Fibroblast of lung (primary cell): Measurements from ENCODE around the gene SCFD2. TPM values are rescaled to one million over a fixed set of nuclear protein-coding genes. Genes with fewer than 3 reads are reported as not detected.

Experiments used
- DNase-seq, 2 donors: peaks; one replicate each; pipeline versions ENCODE4 v3.0.0 to v3.0.0-alpha.2; 2010; ENCODE audit warnings: low read depth in 2 of 2
- H2AFZ ChIP-seq: 2 replicates; pipeline ENCODE4 v1.5.1; 2012; ENCODE audit warnings: low read length, control low read depth, inconsistent platforms
- H3K27ac ChIP-seq: 2 replicates; pipeline ENCODE4 v1.5.1; 2011; ENCODE audit warnings: low read length, control low read depth; ENCODE audit not compliant: insufficient read depth
- H3K27me3 ChIP-seq: 2 replicates; pipeline ENCODE4 v1.5.1; 2011; ENCODE audit warnings: mild to moderate bottlenecking, low read length; ENCODE audit not compliant: control insufficient read depth, insufficient read depth
- H3K36me3 ChIP-seq: 2 replicates; pipeline ENCODE4 v1.5.1; 2011; ENCODE audit warnings: low read length; ENCODE audit not compliant: control insufficient read depth, insufficient read depth
- H3K4me1 ChIP-seq: 2 replicates; pipeline ENCODE4 v1.5.1; 2011; ENCODE audit warnings: low read length; ENCODE audit not compliant: control insufficient read depth, insufficient read depth; ENCODE audit errors: extremely low read depth
- H3K4me2 ChIP-seq: 2 replicates; pipeline ENCODE4 v1.5.1; 2011; ENCODE audit warnings: low read length, control low read depth; ENCODE audit not compliant: insufficient read depth; ENCODE audit errors: extremely low read depth
- H3K4me3 ChIP-seq, 4 experiments: fragments of 200-600 bp in 1 of 4; sonication (generic) in 1 of 4; replicated peaks in 1 of 4; 2 replicates each; pipeline ENCODE4 v1.5.1; 2011 to 2016; ENCODE audit warnings: low read length in 4 of 4, low read depth in 3 of 4, mild to moderate bottlenecking in 3 of 4, control low read depth in 2 of 4, inconsistent platforms in 1 of 4, mixed read lengths in 1 of 4; ENCODE audit not compliant: insufficient read depth in 1 of 4; ENCODE audit errors: control extremely low read depth in 1 of 4
- H3K79me2 ChIP-seq: 2 replicates; pipeline ENCODE4 v1.5.1; 2012; ENCODE audit warnings: mild to moderate bottlenecking, low read length, inconsistent platforms; ENCODE audit not compliant: control insufficient read depth, insufficient read depth
- H3K9ac ChIP-seq: 2 replicates; pipeline ENCODE4 v1.5.1; 2011; ENCODE audit warnings: mild to moderate bottlenecking, low read length, control low read depth; ENCODE audit not compliant: insufficient read depth
- H3K9me3 ChIP-seq: 2 replicates; pipeline ENCODE4 v1.5.1; 2012; ENCODE audit warnings: low read depth, low read length; ENCODE audit not compliant: control insufficient read depth, insufficient read depth
- H4K20me1 ChIP-seq: 2 replicates; pipeline ENCODE4 v1.5.1; 2011; ENCODE audit warnings: low read length; ENCODE audit not compliant: control insufficient read depth, insufficient read depth; ENCODE audit errors: extremely low read depth
- EZH2 ChIP-seq: IDR thresholded peaks from 2 replicates; pipeline ENCODE4 v1.5.1; 2012; ENCODE audit warnings: low read length, control low read depth, mild to moderate bottlenecking; ENCODE audit errors: missing control alignments
- polyA plus RNA-seq, 2 donors: library from polyadenylated mRNA; depleted of rRNA in 1 of 2; stranded (reverse) in 1 of 2; unstranded in 1 of 2; fragments of >200 nt; gene quantifications; 2 replicates each; pipeline ENCODE4 v1.2.1, GENCODE V29; 2011 to 2012; ENCODE audit warnings: missing spikeins in 1 of 2
- total RNA-seq: library from RNA; depleted of rRNA; stranded (reverse); fragments of >200 nt; gene quantifications from 2 replicates; pipeline ENCODE4 v1.2.1, GENCODE V29; 2014
- TF ChIP-seq, protein P1 (sequence below), 2 donors: IDR thresholded peaks in 1 of 2; conservative IDR thresholded peaks in 1 of 2; 1 replicate in 1 of 2; 2 replicates in 1 of 2; pipeline ENCODE4 v1.5.1; 2011 to 2012; ENCODE audit warnings: low read length in 2 of 2, control low read depth in 1 of 2, inconsistent platforms in 1 of 2, low read depth in 1 of 2, mild to moderate bottlenecking in 1 of 2

SCFD2 gene
- total and polyA plus RNA-seq, 2 donors (not counting 1 experiment from before 2014, with no cell fraction given) = 16.2 to 23.1 TPM

DNA sequence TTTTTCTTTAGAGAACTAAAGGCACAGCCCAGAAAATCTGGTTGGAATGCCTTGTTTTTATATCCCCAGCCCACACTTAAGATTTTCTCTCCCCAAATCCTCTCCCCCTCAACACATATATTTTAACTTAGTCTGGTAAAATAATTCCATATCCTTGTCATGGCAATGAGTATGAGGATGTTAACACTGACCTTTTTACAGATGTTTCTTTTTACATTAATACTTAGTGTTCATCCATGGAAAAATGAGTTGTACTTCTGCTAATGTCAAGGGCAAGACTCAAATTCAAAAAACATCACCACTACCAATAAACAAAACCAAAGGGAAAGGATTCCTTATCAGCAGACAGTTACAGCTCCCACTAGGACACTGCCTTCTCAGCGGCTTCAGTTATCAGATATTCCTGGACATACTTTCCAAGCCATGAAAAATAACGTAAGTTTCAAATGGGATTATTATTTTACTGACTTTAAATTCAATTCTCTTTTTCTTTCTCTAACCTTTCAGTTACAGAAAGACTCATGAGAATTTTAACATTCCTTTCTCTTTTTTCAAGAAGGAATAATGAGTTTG, 420.4 kb downstream of the SCFD2 start:
- no peaks in the 10 kb centered on the region for H3K9me3 ChIP-seq
- no peaks in the 10 kb centered on the region for H3K4me1 ChIP-seq
- H3K79me2 ChIP-seq = no peaks in the 10 kb centered on the region
- H3K27ac ChIP-seq = no peak overlapping the region
- no peaks in the 10 kb centered on the region for H4K20me1 ChIP-seq
- H3K4me3 ChIP-seq = no peak overlapping the region
- H3K4me2 ChIP-seq = no peak overlapping the region
- H3K9ac ChIP-seq = no peak overlapping the region
- H3K36me3 ChIP-seq = no peaks in the 10 kb centered on the region
- no peaks in the 10 kb centered on the region for H3K27me3 ChIP-seq
- H2AFZ ChIP-seq = no peak overlapping the region
- no peak for DNase-seq
- TF ChIP-seq EZH2 = no peak
- TF ChIP-seq, protein P1, sequence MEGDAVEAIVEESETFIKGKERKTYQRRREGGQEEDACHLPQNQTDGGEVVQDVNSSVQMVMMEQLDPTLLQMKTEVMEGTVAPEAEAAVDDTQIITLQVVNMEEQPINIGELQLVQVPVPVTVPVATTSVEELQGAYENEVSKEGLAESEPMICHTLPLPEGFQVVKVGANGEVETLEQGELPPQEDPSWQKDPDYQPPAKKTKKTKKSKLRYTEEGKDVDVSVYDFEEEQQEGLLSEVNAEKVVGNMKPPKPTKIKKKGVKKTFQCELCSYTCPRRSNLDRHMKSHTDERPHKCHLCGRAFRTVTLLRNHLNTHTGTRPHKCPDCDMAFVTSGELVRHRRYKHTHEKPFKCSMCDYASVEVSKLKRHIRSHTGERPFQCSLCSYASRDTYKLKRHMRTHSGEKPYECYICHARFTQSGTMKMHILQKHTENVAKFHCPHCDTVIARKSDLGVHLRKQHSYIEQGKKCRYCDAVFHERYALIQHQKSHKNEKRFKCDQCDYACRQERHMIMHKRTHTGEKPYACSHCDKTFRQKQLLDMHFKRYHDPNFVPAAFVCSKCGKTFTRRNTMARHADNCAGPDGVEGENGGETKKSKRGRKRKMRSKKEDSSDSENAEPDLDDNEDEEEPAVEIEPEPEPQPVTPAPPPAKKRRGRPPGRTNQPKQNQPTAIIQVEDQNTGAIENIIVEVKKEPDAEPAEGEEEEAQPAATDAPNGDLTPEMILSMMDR (conservative IDR thresholded peaks at IDR 0.05 in 1 of 2, IDR thresholded peaks at IDR 0.05 in 1 of 2; ENCODE audit: low read depth in 1 of 2, low read length in 2 of 2) = no peak

DNA sequence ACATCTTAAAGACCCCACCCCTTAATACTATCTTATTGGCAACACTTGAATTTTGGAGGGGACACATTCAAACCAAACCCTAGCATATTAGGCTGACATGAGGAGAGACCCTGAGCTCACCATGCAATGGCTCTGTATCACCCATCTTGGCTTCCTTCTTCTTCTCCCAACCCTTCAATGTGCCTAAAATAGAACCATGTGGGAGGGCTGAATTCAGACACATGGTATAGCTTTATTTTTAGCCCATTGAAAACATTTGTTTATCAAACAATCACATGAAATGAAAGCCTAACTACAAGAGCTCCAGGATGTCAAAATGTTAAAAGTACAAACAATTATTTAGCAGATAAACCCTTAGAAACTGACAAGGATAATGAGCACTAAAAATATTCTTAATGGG, 422.2 kb downstream of the SCFD2 start:
- no peak overlapping the region for H3K9ac ChIP-seq
- H4K20me1 ChIP-seq = no peaks in the 10 kb centered on the region
- H3K27ac ChIP-seq = no peak overlapping the region
- no peaks in the 10 kb centered on the region for H3K79me2 ChIP-seq
- no peak for DNase-seq
- H2AFZ ChIP-seq = no peak overlapping the region
- no peaks in the 10 kb centered on the region for H3K9me3 ChIP-seq
- no peaks in the 10 kb centered on the region for H3K27me3 ChIP-seq
- H3K4me3 ChIP-seq = no peak overlapping the region
- H3K4me2 ChIP-seq = no peak overlapping the region
- TF ChIP-seq EZH2 = no peak
- TF ChIP-seq, protein P1 (conservative IDR thresholded peaks at IDR 0.05 in 1 of 2, IDR thresholded peaks at IDR 0.05 in 1 of 2; ENCODE audit: low read depth in 1 of 2, low read length in 2 of 2) = no peak
- H3K36me3 ChIP-seq = no peaks in the 10 kb centered on the region
- H3K4me1 ChIP-seq = no peaks in the 10 kb centered on the region

DNA sequence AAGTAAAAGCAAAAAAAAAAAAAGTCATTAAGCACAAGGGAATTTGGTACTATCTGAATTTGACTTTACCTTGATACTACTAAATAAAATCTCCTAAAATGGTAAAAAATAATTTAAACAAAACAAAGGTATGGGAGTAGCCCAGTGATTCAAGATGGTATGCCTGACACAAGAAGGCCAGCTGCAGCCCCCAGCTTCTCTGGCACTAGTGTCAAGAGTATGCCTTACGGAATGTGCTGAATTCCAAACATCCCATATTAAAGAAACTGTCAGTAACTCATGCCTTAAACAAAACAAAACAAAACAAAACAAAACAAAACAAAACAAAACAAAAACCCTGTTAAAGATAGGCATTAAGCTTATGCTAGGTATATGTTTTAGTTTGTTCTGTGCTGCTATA, 422.9 kb downstream of the SCFD2 start:
- H3K27me3 ChIP-seq = no peaks in the 10 kb centered on the region
- no peak overlapping the region for H3K4me2 ChIP-seq
- H3K27ac ChIP-seq = no peak overlapping the region
- no peak for DNase-seq
- no peaks in the 10 kb centered on the region for H3K79me2 ChIP-seq
- no peaks in the 10 kb centered on the region for H3K9me3 ChIP-seq
- H2AFZ ChIP-seq = no peak overlapping the region
- H4K20me1 ChIP-seq = no peaks in the 10 kb centered on the region
- H3K36me3 ChIP-seq = no peaks in the 10 kb centered on the region
- H3K9ac ChIP-seq = no peak overlapping the region
- TF ChIP-seq EZH2 = no peak
- TF ChIP-seq, protein P1 (conservative IDR thresholded peaks at IDR 0.05 in 1 of 2, IDR thresholded peaks at IDR 0.05 in 1 of 2; ENCODE audit: low read depth in 1 of 2, low read length in 2 of 2) = no peak
- H3K4me1 ChIP-seq = no peaks in the 10 kb centered on the region
- no peak overlapping the region for H3K4me3 ChIP-seq
